WI38 (cell line): ENCODE results near the gene ZNF407.

Experiments used
- H3K4me3 ChIP-seq: 2 replicates; pipeline ENCODE4 v1.5.1; 2011; ENCODE audit warnings: low read depth, mild to moderate bottlenecking, control low read depth, low read length
- TF ChIP-seq, protein P1 (sequence below): IDR thresholded peaks from 2 replicates; pipeline ENCODE4 v1.5.1; 2012; ENCODE audit warnings: low read depth, mild to moderate bottlenecking, control low read depth, low read length

Gene ZNF407

DNA sequence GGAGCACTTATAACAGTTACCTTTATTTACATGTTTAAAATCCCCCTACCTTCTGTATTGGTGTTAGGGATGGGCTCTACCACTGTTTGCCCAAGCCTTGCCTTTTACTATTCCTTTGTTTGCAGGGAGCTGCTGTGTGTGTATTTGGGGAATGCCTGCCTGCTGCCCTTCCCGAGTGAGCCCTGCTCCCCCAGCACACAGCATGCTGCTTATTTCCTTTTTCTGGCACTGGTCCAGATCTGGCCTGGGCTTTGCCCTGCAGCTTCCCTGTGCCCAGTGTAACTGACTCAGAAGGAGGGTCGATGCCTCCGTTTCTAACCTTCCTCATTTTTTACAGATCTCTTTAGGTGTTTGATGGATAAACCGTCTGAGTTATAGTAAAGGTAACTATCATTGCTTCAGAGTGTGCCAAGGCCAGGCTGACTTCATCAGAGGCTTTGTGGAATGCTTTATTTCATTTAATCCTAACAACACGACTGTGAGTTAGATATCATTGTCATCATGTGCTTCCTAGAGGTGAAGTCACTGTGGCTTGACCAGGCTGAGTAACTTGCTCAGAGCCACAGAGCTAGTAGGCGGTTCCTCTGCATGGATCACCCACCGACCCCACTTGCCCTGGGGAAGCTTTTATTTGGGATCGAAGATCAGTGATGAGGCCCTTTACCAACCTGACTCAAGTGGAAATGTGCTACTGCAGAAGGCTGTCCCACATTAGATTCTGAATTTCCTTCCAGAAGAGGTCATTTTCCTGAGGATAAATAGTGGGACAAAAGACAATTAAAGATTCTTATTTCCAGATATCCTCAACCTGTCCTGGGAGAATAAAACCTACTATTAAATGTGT lies 238.8 kb downstream of the ZNF407 start:
- no peak overlapping the region for H3K4me3 ChIP-seq
- TF ChIP-seq, protein P1, sequence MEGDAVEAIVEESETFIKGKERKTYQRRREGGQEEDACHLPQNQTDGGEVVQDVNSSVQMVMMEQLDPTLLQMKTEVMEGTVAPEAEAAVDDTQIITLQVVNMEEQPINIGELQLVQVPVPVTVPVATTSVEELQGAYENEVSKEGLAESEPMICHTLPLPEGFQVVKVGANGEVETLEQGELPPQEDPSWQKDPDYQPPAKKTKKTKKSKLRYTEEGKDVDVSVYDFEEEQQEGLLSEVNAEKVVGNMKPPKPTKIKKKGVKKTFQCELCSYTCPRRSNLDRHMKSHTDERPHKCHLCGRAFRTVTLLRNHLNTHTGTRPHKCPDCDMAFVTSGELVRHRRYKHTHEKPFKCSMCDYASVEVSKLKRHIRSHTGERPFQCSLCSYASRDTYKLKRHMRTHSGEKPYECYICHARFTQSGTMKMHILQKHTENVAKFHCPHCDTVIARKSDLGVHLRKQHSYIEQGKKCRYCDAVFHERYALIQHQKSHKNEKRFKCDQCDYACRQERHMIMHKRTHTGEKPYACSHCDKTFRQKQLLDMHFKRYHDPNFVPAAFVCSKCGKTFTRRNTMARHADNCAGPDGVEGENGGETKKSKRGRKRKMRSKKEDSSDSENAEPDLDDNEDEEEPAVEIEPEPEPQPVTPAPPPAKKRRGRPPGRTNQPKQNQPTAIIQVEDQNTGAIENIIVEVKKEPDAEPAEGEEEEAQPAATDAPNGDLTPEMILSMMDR, result no peak

DNA sequence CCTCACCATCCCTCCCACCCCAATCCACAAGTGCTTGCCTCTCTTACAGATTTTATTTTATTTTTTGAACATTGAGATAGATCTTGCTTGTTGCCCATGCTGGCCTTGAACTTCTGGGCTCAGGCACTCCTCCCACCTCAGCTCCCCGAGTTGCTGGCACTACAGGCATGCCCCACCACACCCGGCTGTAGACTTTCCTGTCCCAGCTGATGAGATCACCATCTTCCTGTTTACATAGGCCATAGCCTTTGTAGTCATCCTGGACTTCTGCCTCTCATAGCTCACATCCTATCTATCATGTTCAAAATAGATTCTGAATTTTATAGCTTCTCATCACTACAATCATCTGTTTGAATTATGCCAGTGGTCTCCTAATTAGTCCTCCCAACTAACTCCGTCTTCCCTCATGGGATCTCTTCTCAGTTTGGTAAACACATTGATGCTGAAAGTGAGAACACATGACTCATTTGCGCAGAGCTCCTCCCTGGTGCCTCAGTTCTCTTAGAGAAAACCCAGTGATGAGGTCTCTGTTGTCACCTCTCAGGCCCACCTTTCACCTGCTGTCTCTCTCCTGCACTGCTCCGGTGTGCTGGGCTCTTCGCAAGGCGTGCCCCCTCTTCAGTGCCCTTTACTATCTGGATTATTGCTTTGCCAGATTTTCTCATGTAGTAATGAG lies 243.0 kb downstream of the ZNF407 start:
- TF ChIP-seq, protein P1, result no peak
- H3K4me3 ChIP-seq, result no peak overlapping the region

DNA sequence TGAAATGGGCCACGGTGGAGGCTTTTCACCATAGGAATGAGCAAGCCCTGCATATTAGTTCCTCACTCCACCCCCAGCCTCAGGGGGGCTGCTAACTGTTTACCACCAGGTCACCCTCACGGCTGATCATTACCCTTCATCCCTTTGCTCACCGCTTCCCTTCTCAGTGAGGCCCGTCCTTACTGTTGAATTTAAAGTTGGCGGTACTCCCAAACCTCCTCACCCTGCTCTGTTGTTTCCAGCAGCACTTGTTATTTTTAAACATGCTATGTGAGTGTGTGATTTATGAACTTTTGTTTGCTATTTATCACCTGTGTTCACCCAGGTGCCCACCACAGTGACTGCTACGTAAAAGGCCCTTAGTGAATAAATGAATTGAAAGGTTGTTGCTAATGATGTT lies 243.6 kb downstream of the ZNF407 start:
- no peak overlapping the region for H3K4me3 ChIP-seq
- TF ChIP-seq, protein P1, result no peak

DNA sequence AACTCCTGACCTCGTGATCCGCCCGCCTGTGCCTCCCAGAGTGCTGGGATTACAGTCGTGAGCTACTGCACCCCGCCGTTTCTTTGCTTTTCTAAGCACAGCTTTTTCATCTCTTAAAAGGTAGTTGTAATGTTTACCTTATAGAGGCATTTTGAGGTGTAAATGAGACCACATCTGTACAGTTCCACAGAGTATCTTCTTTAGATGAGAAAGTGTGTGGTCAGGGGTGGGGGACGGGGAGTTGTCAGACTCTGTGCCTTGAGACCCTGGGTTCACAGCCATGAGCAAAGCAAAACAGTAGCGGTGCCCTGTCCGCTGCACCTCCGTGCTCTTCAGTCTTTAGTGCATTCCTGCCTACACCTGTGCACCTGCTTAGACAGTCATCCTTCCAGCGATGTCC lies 251.6 kb downstream of the ZNF407 start:
- no peak overlapping the region for H3K4me3 ChIP-seq
- TF ChIP-seq, protein P1, result no peak

DNA sequence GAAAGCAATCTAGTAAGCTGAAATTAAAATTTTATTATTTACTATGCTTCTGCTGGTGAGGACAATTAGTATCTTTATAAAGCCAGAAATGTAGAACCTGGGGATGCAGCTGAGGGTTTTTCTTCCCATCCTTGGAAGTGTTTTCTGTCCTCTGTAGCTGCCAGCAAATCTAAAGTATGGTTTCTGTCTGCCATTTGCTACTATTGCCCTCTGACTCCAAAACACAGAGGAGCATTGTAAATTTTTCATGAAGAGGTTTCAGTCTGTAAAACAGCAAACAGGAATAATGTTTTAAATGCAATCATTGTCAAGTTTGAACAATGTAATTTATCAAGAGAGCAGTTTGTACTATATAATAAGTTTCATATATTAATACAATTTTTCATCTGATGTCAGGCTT lies 258.8 kb downstream of the ZNF407 start:
- TF ChIP-seq, protein P1, result no peak
- H3K4me3 ChIP-seq, result no peak overlapping the region

DNA sequence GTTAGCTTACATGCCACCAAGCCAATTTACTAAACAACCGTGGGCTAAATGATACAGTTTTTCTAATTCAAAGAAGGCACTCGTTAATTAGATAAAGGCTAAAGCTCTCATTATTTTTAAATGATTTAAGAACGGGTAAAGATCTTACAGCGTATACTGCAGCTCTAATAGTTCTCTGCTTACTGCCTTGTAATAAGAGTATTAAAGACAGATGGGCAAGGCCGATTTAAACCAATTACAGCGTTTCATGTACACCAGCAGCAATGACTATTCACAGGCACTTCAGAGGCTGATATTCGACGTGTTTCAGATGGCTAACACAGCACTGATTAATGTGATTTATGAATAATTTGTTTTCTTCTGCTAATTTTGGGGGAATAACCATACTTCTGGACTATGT lies 259.3 kb downstream of the ZNF407 start:
- H3K4me3 ChIP-seq, result no peak overlapping the region
- TF ChIP-seq, protein P1, result no peak

DNA sequence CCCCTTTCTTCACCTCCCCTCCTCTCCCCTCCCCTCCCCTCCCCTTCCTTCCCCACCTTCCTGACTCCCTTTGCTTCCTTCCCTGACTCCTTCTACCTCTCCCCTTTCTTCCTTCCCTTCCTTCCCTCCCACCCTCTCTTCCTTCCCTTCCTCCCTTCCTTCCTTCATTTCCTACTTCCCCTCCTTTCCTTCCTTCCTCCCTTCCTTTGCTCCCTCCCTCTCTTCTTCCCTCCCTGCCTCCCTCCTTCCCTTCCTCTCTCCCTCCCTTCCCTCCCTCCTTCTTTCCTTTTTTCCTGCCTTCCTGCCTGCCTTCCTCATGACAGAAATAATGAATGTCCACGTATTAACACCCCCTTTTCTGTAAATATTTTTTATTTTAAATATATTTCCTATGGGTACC lies 260.2 kb downstream of the ZNF407 start:
- TF ChIP-seq, protein P1, result no peak
- no peak overlapping the region for H3K4me3 ChIP-seq
